ENCODE data around the gene CD46. TPM values are rescaled to one million over a fixed set of nuclear protein-coding genes. Genes with fewer than 3 reads are reported as not detected.
A peak's percentile ranks its signal among the peaks of the same experiment; 100 is the strongest.

The CD46 gene
- total RNA-seq, 1 donor, result 120 TPM

GRCh38 chr1:207812778-207813511 is 61.1 kb downstream of the CD46 start:
- H3K4me1 ChIP-seq (ENCODE audit: insufficient read depth, low read length), result peaks cover 56% of the 10 kb centered on the region
- H3K4me3 ChIP-seq (ENCODE audit: low read length), result no peak overlapping the region
- H3K9me3 ChIP-seq (ENCODE audit: low read depth, low read length), result no peaks in the 10 kb centered on the region
- H3K27me3 ChIP-seq (ENCODE audit: insufficient read depth, low read length), result no peaks in the 10 kb centered on the region

GRCh38 chr1:207813512-207813881 is 61.6 kb downstream of the CD46 start:
- H3K27me3 ChIP-seq (ENCODE audit: insufficient read depth, low read length), result no peaks in the 10 kb centered on the region
- peaks cover 51% of the 10 kb centered on the region for H3K4me1 ChIP-seq (ENCODE audit: insufficient read depth, low read length)
- H3K9me3 ChIP-seq (ENCODE audit: low read depth, low read length), result no peaks in the 10 kb centered on the region
- H3K4me3 ChIP-seq (ENCODE audit: low read length), result no peak overlapping the region

GRCh38 chr1:207813946-207814345 is 62.1 kb downstream of the CD46 start:
- Histone ChIP-seq H3K4me1 (ENCODE audit: insufficient read depth, low read length) (peaks cover 51% of the 10 kb centered on the region), H3K27me3 (ENCODE audit: insufficient read depth, low read length) (no peaks in the 10 kb centered on the region), H3K4me3 (ENCODE audit: low read length) (no peak overlapping the region), H3K9me3 (ENCODE audit: low read depth, low read length) (no peaks in the 10 kb centered on the region)

- Histone ChIP-seq H3K4me1 (ENCODE audit: insufficient read depth, low read length) (peaks cover 52% of the 10 kb centered on the region), H3K9me3 (ENCODE audit: low read depth, low read length) (no peaks in the 10 kb centered on the region), H3K27me3 (ENCODE audit: insufficient read depth, low read length) (no peaks in the 10 kb centered on the region), H3K4me3 (ENCODE audit: low read length) (no peak overlapping the region)
Measured at GRCh38 chr1:207814469-207814868, 62.6 kb downstream of the CD46 start.

GRCh38 chr1:207815466-207815865 is 63.6 kb downstream of the CD46 start:
- no peak overlapping the region for H3K4me3 ChIP-seq (ENCODE audit: low read length)
- H3K27me3 ChIP-seq (ENCODE audit: insufficient read depth, low read length), result no peaks in the 10 kb centered on the region
- peaks cover 62% of the 10 kb centered on the region for H3K4me1 ChIP-seq (ENCODE audit: insufficient read depth, low read length)
- H3K9me3 ChIP-seq (ENCODE audit: low read depth, low read length), result no peaks in the 10 kb centered on the region

GRCh38 chr1:207815913-207816291 is 64.0 kb downstream of the CD46 start:
- H3K9me3 ChIP-seq (ENCODE audit: low read depth, low read length), result no peaks in the 10 kb centered on the region
- H3K27me3 ChIP-seq (ENCODE audit: insufficient read depth, low read length), result no peaks in the 10 kb centered on the region
- H3K4me1 ChIP-seq (ENCODE audit: insufficient read depth, low read length), result peaks cover 66% of the 10 kb centered on the region
- H3K4me3 ChIP-seq (ENCODE audit: low read length), result no peak overlapping the region

- Histone ChIP-seq H3K4me3 (ENCODE audit: low read length) (no peak overlapping the region), H3K9me3 (ENCODE audit: low read depth, low read length) (no peaks in the 10 kb centered on the region), H3K4me1 (ENCODE audit: insufficient read depth, low read length) (peaks cover 77% of the 10 kb centered on the region), H3K27me3 (ENCODE audit: insufficient read depth, low read length) (no peaks in the 10 kb centered on the region)
Measured at GRCh38 chr1:207817166-207817565, 65.3 kb downstream of the CD46 start.

GRCh38 chr1:207817778-207818751 is 66.2 kb downstream of the CD46 start:
- H3K4me3 ChIP-seq (ENCODE audit: low read length), result no peak overlapping the region
- no peaks in the 10 kb centered on the region for H3K9me3 ChIP-seq (ENCODE audit: low read depth, low read length)
- H3K27me3 ChIP-seq (ENCODE audit: insufficient read depth, low read length), result no peaks in the 10 kb centered on the region
- peaks cover 82% of the 10 kb centered on the region for H3K4me1 ChIP-seq (ENCODE audit: insufficient read depth, low read length)

GRCh38 chr1:207818971-207819451 is 67.2 kb downstream of the CD46 start:
- peaks cover 80% of the 10 kb centered on the region for H3K4me1 ChIP-seq (ENCODE audit: insufficient read depth, low read length)
- H3K4me3 ChIP-seq (ENCODE audit: low read length), result no peak overlapping the region

GRCh38 chr1:207820568-207821463 is 69.0 kb downstream of the CD46 start:
- H3K9me3 ChIP-seq (ENCODE audit: low read depth, low read length), result no peaks in the 10 kb centered on the region
- H3K27me3 ChIP-seq (ENCODE audit: insufficient read depth, low read length), result no peaks in the 10 kb centered on the region
- H3K4me3 ChIP-seq (ENCODE audit: low read length), result no peak overlapping the region
- peaks cover 80% of the 10 kb centered on the region for H3K4me1 ChIP-seq (ENCODE audit: insufficient read depth, low read length)

More at GRCh38 chr1:207818971-207819451, 67.2 kb downstream of the CD46 start:
- Histone ChIP-seq H3K27me3 (ENCODE audit: insufficient read depth, low read length) (no peaks in the 10 kb centered on the region), H3K9me3 (ENCODE audit: low read depth, low read length) (no peaks in the 10 kb centered on the region)

- Histone ChIP-seq H3K9me3 (ENCODE audit: low read depth, low read length) (no peaks in the 10 kb centered on the region), H3K27me3 (ENCODE audit: insufficient read depth, low read length) (no peaks in the 10 kb centered on the region), H3K4me1 (ENCODE audit: insufficient read depth, low read length) (peaks cover 78% of the 10 kb centered on the region), H3K4me3 (ENCODE audit: low read length) (peak overlapping the region; percentile 51)
Measured at GRCh38 chr1:207821464-207822045, 69.7 kb downstream of the CD46 start.

GRCh38 chr1:207822124-207822601 is 70.3 kb downstream of the CD46 start:
- Histone ChIP-seq H3K9me3 (ENCODE audit: low read depth, low read length) (no peaks in the 10 kb centered on the region), H3K4me3 (ENCODE audit: low read length) (peak overlapping the region; percentile 51), H3K4me1 (ENCODE audit: insufficient read depth, low read length) (peaks cover 78% of the 10 kb centered on the region)

GRCh38 chr1:207822602-207823451 is 71.0 kb downstream of the CD46 start:
- Histone ChIP-seq H3K9me3 (ENCODE audit: low read depth, low read length) (no peaks in the 10 kb centered on the region), H3K4me1 (ENCODE audit: insufficient read depth, low read length) (peaks cover 78% of the 10 kb centered on the region), H3K4me3 (ENCODE audit: low read length) (peak overlapping the region; percentile 51), H3K27me3 (ENCODE audit: insufficient read depth, low read length) (no peaks in the 10 kb centered on the region)

More at GRCh38 chr1:207822124-207822601, 70.3 kb downstream of the CD46 start:
- no peaks in the 10 kb centered on the region for H3K27me3 ChIP-seq (ENCODE audit: insufficient read depth, low read length)

Data from mononuclear cell (primary cell).